ENCODE data around the gene HEY2. TPM values are rescaled to one million over a fixed set of nuclear protein-coding genes. Genes with fewer than 3 reads are reported as not detected.

HEY2 gene
- total RNA-seq, 1 experiment from 2014 or later: 6.6 TPM

- Histone ChIP-seq H3K27ac (ENCODE audit: insufficient read length, low read depth, low read length) (no peak overlapping the region), H3K4ac (ENCODE audit: low read depth, low read length) (no peak overlapping the region), H4K91ac (ENCODE audit: insufficient read length, low read depth, low read length) (no peak overlapping the region), H3K14ac (ENCODE audit: insufficient read depth, low read length) (no peak overlapping the region), H2AFZ (ENCODE audit: low read length) (no peak overlapping the region), H4K5ac (ENCODE audit: insufficient read length, low read depth, low read length) (no peak overlapping the region), H3K79me2 (ENCODE audit: insufficient read depth, low read length) (no peaks in the 10 kb centered on the region), H3T11ph (ENCODE audit: low read length) (no peak overlapping the region), H2BK5ac (ENCODE audit: insufficient read length, low read length) (no peak overlapping the region), H3K56ac (ENCODE audit: insufficient read length, low read depth, low read length) (no peak overlapping the region), H3K4me2 (ENCODE audit: insufficient read depth, insufficient read length, low read length) (no peak overlapping the region), H3K9me3 (ENCODE audit: control insufficient read depth, low read depth, low read length) (no peaks in the 10 kb centered on the region), H2BK15ac (ENCODE audit: low read depth, low read length) (no peak overlapping the region), H2BK120ac (ENCODE audit: low read depth, low read length, poor library complexity, severe bottlenecking) (no peak overlapping the region), H2BK20ac (ENCODE audit: low read depth, low read length, poor library complexity, severe bottlenecking) (no peak overlapping the region), H3K23ac (ENCODE audit: insufficient read length, low read depth, low read length) (no peak overlapping the region), H2BK12ac (ENCODE audit: insufficient read length, low read depth, low read length) (no peak overlapping the region), H3K9ac (ENCODE audit: extremely low read depth, insufficient read length, low read length) (no peak overlapping the region), H3K27me3 (ENCODE audit: insufficient read depth, low read length) (no peaks in the 10 kb centered on the region), H3K23me2 (ENCODE audit: insufficient read length, low read depth, low read length, poor library complexity, severe bottlenecking) (no peaks in the 10 kb centered on the region), H3K18ac (ENCODE audit: insufficient read length, low read depth, low read length) (no peak overlapping the region), H2AK5ac (ENCODE audit: insufficient read length, low read length) (no peak overlapping the region), H4K20me1 (ENCODE audit: control insufficient read depth, insufficient read depth, insufficient read length) (no peaks in the 10 kb centered on the region), H4K8ac (replicated peaks; ENCODE audit: insufficient read length, low read depth, low read length) (no peak overlapping the region), H3K79me1 (ENCODE audit: insufficient read depth, low read depth, low read length, poor library complexity, severe bottlenecking) (no peaks in the 10 kb centered on the region), H3K4me1 (ENCODE audit: insufficient read depth, low read length) (no peaks in the 10 kb centered on the region; the same call in 1 of the 2 replicates)
- Mint-ChIP-seq H3K4me3 (no peak overlapping the region), H3K9me3 (no peaks in the 10 kb centered on the region), H3K27ac (no peak overlapping the region), H3K36me3 (ENCODE audit: insufficient read depth in 1 of 3, low read depth in 3 of 3) (no peaks in the 10 kb centered on the region; a peak in 1 of 7 replicates), H3K4me1 (peaks cover 17 to 35% of the 10 kb centered on the region in 2 experiments), H3K27me3 (ENCODE audit: low read depth) (peaks cover 3% of the 10 kb centered on the region; the same call in 1 of the 2 replicates)
- DNase-seq: no peak
- no peak for TF ChIP-seq CTCF (conservative IDR thresholded peaks at IDR 0.05)
- no CpG with 5 or more reads among the region's 2 CpGs for WGBS (ENCODE audit: extremely low coverage, insufficient read length, low lambda C conversion rate)
Observed at GRCh38 chr6:125729983-125730382, 19.4 kb upstream of the HEY2 start.

All from H9 (cell line).